SK-N-SH (cell line): ENCODE data around the gene TXNDC5.

ENCODE experiments used
- ELF1 ChIP-seq: IDR thresholded peaks from 2 replicates; pipeline ENCODE4 v1.4.0; 2012
- EZH2phosphoT487 ChIP-seq: fragments of 200-600 bp; sonication (generic); IDR thresholded peaks from 2 replicates; pipeline ENCODE4 v1.6.1; 2017; ENCODE audit warnings: low read depth, mixed run types, mild to moderate bottlenecking, antibody characterized with exemption, moderate library complexity, borderline replicate concordance
- MXI1 ChIP-seq: IDR thresholded peaks from 2 replicates; pipeline ENCODE4 v1.6.1; 2012; ENCODE audit warnings: mild to moderate bottlenecking, low read depth, low read length, improper control_type of control experiment
- POLR2AphosphoS5 ChIP-seq: IDR thresholded peaks from 2 replicates; pipeline ENCODE4 v1.6.1; 2012; ENCODE audit warnings: low read depth, low read length
- RAD21 ChIP-seq: IDR thresholded peaks from 2 replicates; pipeline ENCODE4 v1.6.1; 2012; ENCODE audit warnings: mild to moderate bottlenecking, low read length
- RXRA ChIP-seq: IDR thresholded peaks from 2 replicates; pipeline ENCODE4 v1.4.0; 2012; ENCODE audit warnings: low read depth, mild to moderate bottlenecking, borderline replicate concordance
- SMC3 ChIP-seq: IDR thresholded peaks from 2 replicates; pipeline ENCODE4 v1.6.1; 2012; ENCODE audit warnings: low read depth, low read length, improper control_type of control experiment
- TAF1 ChIP-seq: IDR thresholded peaks from 2 replicates; pipeline ENCODE4 v1.6.1; 2012; ENCODE audit warnings: low read depth, mild to moderate bottlenecking, low read length, moderate library complexity, borderline replicate concordance
- TEAD4 ChIP-seq: IDR thresholded peaks from 2 replicates; pipeline ENCODE4 v1.4.0; 2012; ENCODE audit warnings: mild to moderate bottlenecking, borderline replicate concordance; ENCODE audit not compliant: insufficient read depth
- YY1 ChIP-seq: IDR thresholded peaks from 2 replicates; pipeline ENCODE4 v1.4.0; 2012; ENCODE audit warnings: low read depth, mild to moderate bottlenecking
- TF ChIP-seq, protein P1 (sequence below): fragments of 150-350 bp; IDR thresholded peaks from 2 replicates; pipeline ENCODE4 v1.6.1; 2017; ENCODE audit warnings: antibody characterized with exemption, low read length, low read depth, borderline replicate concordance
- TF ChIP-seq, protein P2 (sequence below): fragments of 200-600 bp; sonication (generic); IDR thresholded peaks from 2 replicates; pipeline ENCODE4 v1.6.1; 2017; ENCODE audit warnings: antibody characterized with exemption, mild to moderate bottlenecking, moderate library complexity
- TF ChIP-seq, protein P3 (sequence below): IDR thresholded peaks from 2 replicates; pipeline ENCODE4 v1.4.0; 2012; ENCODE audit warnings: low read depth
- TF ChIP-seq, protein P4 (sequence below): IDR thresholded peaks from 2 replicates; pipeline ENCODE4 v1.6.1; 2012; ENCODE audit warnings: mild to moderate bottlenecking, low read depth, low read length, moderate library complexity

DNA sequence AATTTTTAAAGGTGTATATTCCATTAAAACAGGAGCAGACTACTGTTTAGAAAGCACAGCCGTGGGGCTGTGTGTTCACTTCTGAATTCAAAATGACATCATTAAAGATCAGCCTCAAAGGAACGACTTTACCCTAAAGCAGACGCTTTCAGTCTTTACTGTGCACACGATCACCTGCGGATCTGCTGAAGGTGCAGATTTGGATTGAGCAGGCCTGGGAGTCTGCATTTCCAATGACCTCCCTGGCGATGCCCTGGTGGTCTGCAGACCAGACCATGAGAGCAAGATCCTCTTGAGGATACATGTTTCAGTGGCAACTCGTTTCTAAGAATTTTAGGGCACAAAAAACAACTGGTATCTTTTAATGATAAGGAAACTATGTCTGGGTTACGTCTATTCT is 27.2 kb downstream of the TXNDC5 start:
- TF ChIP-seq TAF1 (no peak), YY1 (no peak), MXI1 (no peak), TEAD4 (no peak), POLR2AphosphoS5 (no peak), SMC3 (no peak), ELF1 (no peak), EZH2phosphoT487 (no peak), RAD21 (no peak), RXRA (no peak)
- TF ChIP-seq, protein P1, sequence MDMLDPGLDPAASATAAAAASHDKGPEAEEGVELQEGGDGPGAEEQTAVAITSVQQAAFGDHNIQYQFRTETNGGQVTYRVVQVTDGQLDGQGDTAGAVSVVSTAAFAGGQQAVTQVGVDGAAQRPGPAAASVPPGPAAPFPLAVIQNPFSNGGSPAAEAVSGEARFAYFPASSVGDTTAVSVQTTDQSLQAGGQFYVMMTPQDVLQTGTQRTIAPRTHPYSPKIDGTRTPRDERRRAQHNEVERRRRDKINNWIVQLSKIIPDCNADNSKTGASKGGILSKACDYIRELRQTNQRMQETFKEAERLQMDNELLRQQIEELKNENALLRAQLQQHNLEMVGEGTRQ, result no peak
- TF ChIP-seq, protein P2, sequence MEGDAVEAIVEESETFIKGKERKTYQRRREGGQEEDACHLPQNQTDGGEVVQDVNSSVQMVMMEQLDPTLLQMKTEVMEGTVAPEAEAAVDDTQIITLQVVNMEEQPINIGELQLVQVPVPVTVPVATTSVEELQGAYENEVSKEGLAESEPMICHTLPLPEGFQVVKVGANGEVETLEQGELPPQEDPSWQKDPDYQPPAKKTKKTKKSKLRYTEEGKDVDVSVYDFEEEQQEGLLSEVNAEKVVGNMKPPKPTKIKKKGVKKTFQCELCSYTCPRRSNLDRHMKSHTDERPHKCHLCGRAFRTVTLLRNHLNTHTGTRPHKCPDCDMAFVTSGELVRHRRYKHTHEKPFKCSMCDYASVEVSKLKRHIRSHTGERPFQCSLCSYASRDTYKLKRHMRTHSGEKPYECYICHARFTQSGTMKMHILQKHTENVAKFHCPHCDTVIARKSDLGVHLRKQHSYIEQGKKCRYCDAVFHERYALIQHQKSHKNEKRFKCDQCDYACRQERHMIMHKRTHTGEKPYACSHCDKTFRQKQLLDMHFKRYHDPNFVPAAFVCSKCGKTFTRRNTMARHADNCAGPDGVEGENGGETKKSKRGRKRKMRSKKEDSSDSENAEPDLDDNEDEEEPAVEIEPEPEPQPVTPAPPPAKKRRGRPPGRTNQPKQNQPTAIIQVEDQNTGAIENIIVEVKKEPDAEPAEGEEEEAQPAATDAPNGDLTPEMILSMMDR, result no peak
- TF ChIP-seq, protein P3, sequence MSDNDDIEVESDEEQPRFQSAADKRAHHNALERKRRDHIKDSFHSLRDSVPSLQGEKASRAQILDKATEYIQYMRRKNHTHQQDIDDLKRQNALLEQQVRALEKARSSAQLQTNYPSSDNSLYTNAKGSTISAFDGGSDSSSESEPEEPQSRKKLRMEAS, result no peak
- TF ChIP-seq, protein P4, sequence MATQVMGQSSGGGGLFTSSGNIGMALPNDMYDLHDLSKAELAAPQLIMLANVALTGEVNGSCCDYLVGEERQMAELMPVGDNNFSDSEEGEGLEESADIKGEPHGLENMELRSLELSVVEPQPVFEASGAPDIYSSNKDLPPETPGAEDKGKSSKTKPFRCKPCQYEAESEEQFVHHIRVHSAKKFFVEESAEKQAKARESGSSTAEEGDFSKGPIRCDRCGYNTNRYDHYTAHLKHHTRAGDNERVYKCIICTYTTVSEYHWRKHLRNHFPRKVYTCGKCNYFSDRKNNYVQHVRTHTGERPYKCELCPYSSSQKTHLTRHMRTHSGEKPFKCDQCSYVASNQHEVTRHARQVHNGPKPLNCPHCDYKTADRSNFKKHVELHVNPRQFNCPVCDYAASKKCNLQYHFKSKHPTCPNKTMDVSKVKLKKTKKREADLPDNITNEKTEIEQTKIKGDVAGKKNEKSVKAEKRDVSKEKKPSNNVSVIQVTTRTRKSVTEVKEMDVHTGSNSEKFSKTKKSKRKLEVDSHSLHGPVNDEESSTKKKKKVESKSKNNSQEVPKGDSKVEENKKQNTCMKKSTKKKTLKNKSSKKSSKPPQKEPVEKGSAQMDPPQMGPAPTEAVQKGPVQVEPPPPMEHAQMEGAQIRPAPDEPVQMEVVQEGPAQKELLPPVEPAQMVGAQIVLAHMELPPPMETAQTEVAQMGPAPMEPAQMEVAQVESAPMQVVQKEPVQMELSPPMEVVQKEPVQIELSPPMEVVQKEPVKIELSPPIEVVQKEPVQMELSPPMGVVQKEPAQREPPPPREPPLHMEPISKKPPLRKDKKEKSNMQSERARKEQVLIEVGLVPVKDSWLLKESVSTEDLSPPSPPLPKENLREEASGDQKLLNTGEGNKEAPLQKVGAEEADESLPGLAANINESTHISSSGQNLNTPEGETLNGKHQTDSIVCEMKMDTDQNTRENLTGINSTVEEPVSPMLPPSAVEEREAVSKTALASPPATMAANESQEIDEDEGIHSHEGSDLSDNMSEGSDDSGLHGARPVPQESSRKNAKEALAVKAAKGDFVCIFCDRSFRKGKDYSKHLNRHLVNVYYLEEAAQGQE, result no peak
